HEK293 (cell line): ENCODE data around the gene UQCR11.

Source experiments
- CTCF ChIP-seq: fragments of 450-650 bp; formaldehyde crosslinking; IDR thresholded peaks from 2 replicates; pipeline ENCODE4 v1.5.1; 2016; ENCODE audit warnings: missing biosample characterization, missing genetic modification characterization
- GLIS1 ChIP-seq: fragments of 450-650 bp; formaldehyde crosslinking; IDR thresholded peaks from 2 replicates; pipeline ENCODE4 v1.5.1; 2016; ENCODE audit warnings: missing biosample characterization, missing genetic modification characterization
- HOXC10 ChIP-seq: sonication (generic); formaldehyde crosslinking; IDR thresholded peaks from 2 replicates; pipeline ENCODE4 v1.8.1; 2023; ENCODE audit warnings: mild to moderate bottlenecking, missing genetic modification reagents
- KLF10 ChIP-seq: fragments of 450-650 bp; IDR thresholded peaks from 2 replicates; pipeline ENCODE4 v1.5.1; 2018; ENCODE audit warnings: missing biosample characterization, mild to moderate bottlenecking, missing genetic modification characterization
- MEIS1 ChIP-seq: sonication (generic); formaldehyde crosslinking; IDR thresholded peaks from 2 replicates; pipeline ENCODE4 v1.8.1; 2022; ENCODE audit warnings: missing genetic modification reagents, mild to moderate bottlenecking, borderline replicate concordance
- WT1 ChIP-seq: fragments of 450-650 bp; formaldehyde crosslinking; IDR thresholded peaks from 2 replicates; pipeline ENCODE4 v1.5.1; 2016; ENCODE audit warnings: missing biosample characterization, missing genetic modification characterization
- ZBTB44 ChIP-seq: fragments of 450-650 bp; IDR thresholded peaks from 2 replicates; pipeline ENCODE4 v1.5.1; 2018; ENCODE audit warnings: missing biosample characterization, mild to moderate bottlenecking, missing genetic modification characterization
- ZBTB8A ChIP-seq: fragments of 450-650 bp; formaldehyde crosslinking; IDR thresholded peaks from 2 replicates; pipeline ENCODE4 v1.5.1; 2016; ENCODE audit warnings: missing biosample characterization, missing genetic modification characterization
- ZFP69B ChIP-seq: fragments of 450-650 bp; formaldehyde crosslinking; IDR thresholded peaks from 2 replicates; pipeline ENCODE4 v1.5.1; 2016; ENCODE audit warnings: missing biosample characterization, missing genetic modification characterization
- ZNF16 ChIP-seq: fragments of 450-650 bp; formaldehyde crosslinking; IDR thresholded peaks from 2 replicates; pipeline ENCODE4 v1.5.1; 2016; ENCODE audit warnings: low read depth, missing biosample characterization, missing genetic modification characterization
- ZNF19 ChIP-seq: fragments of 450-650 bp; formaldehyde crosslinking; IDR thresholded peaks from 2 replicates; pipeline ENCODE4; 2016; ENCODE audit warnings: missing biosample characterization, missing genetic modification characterization, low read depth
- ZNF2 ChIP-seq: fragments of 450-650 bp; formaldehyde crosslinking; IDR thresholded peaks from 2 replicates; pipeline ENCODE4 v1.5.1; 2016; ENCODE audit warnings: missing biosample characterization, missing genetic modification characterization
- ZNF223 ChIP-seq: fragments of 450-650 bp; formaldehyde crosslinking; IDR thresholded peaks from 2 replicates; pipeline ENCODE4 v1.5.1; 2016; ENCODE audit warnings: missing biosample characterization, missing genetic modification characterization
- ZNF341 ChIP-seq: fragments of 450-650 bp; formaldehyde crosslinking; IDR thresholded peaks from 2 replicates; pipeline ENCODE4; 2016; ENCODE audit warnings: low read depth, missing biosample characterization, missing genetic modification characterization
- ZNF37A ChIP-seq: fragments of 450-650 bp; IDR thresholded peaks from 2 replicates; pipeline ENCODE4 v1.5.1; 2018; ENCODE audit warnings: missing biosample characterization, missing genetic modification characterization
- ZNF394 ChIP-seq: fragments of 450-650 bp; formaldehyde crosslinking; IDR thresholded peaks from 2 replicates; pipeline ENCODE4 v1.5.1; 2016; ENCODE audit warnings: missing biosample characterization, missing genetic modification characterization, mild to moderate bottlenecking, moderate library complexity, borderline replicate concordance
- ZNF416 ChIP-seq: fragments of 450-650 bp; formaldehyde crosslinking; IDR thresholded peaks from 2 replicates; pipeline ENCODE4 v1.5.1; 2016; ENCODE audit warnings: missing biosample characterization, missing genetic modification characterization
- ZNF623 ChIP-seq: fragments of 450-650 bp; formaldehyde crosslinking; IDR thresholded peaks from 2 replicates; pipeline ENCODE4 v1.5.1; 2016; ENCODE audit warnings: missing biosample characterization, missing genetic modification characterization
- ZNF670 ChIP-seq: fragments of 450-650 bp; formaldehyde crosslinking; IDR thresholded peaks from 2 replicates; pipeline ENCODE4 v1.5.1; 2016; ENCODE audit warnings: missing biosample characterization, missing genetic modification characterization, low read depth
- ZNF768 ChIP-seq: fragments of 450-650 bp; formaldehyde crosslinking; IDR thresholded peaks from 2 replicates; pipeline ENCODE4 v1.5.1; 2018; ENCODE audit warnings: missing biosample characterization, mild to moderate bottlenecking, missing genetic modification characterization
- ZSCAN16 ChIP-seq: fragments of 450-650 bp; formaldehyde crosslinking; IDR thresholded peaks from 2 replicates; pipeline ENCODE4 v1.5.1; 2016; ENCODE audit warnings: missing biosample characterization, missing genetic modification characterization
- ZSCAN18 ChIP-seq: fragments of 450-650 bp; formaldehyde crosslinking; IDR thresholded peaks from 2 replicates; pipeline ENCODE4 v1.5.1; 2016; ENCODE audit warnings: missing biosample characterization, missing genetic modification characterization
- ZSCAN5A ChIP-seq: fragments of 450-650 bp; formaldehyde crosslinking; IDR thresholded peaks from 2 replicates; pipeline ENCODE4 v1.5.1; 2016; ENCODE audit warnings: missing biosample characterization, missing genetic modification characterization
- ZXDB ChIP-seq: fragments of 450-650 bp; formaldehyde crosslinking; IDR thresholded peaks from 2 replicates; pipeline ENCODE4 v1.5.1; 2016; ENCODE audit warnings: missing biosample characterization, missing genetic modification characterization
- TF ChIP-seq, protein P1 (sequence below): fragments of 450-650 bp; formaldehyde crosslinking; IDR thresholded peaks from 2 replicates; pipeline ENCODE4 v1.5.1; 2016; ENCODE audit warnings: missing biosample characterization, missing genetic modification characterization
- TF ChIP-seq, protein P2 (sequence below): fragments of 450-650 bp; formaldehyde crosslinking; IDR thresholded peaks from 2 replicates; pipeline ENCODE4 v1.5.1; 2016; ENCODE audit warnings: missing biosample characterization, missing genetic modification characterization
- TF ChIP-seq, protein P3 (sequence below): fragments of 450-650 bp; formaldehyde crosslinking; IDR thresholded peaks from 2 replicates; pipeline ENCODE4 v1.5.1; 2016; ENCODE audit warnings: missing biosample characterization, missing genetic modification characterization

Gene UQCR11

GRCh38 chr19:1568320-1569019 lies 36.8 kb downstream of the UQCR11 start, which contains the start of gene MEX3D (continued):
- TF ChIP-seq ZNF670 (no peak), GLIS1 (tag by site-specific recombination) (no peak), MEIS1 (CRISPR knock-in tag) (no peak), CTCF (tag by site-specific recombination) (no peak), ZNF623 (no peak), ZFP69B (peak; percentile 51; the same call in 1 of the 2 replicates), KLF10 (tag by site-specific recombination) (peak; percentile 59; the same call in 1 of the 2 replicates), WT1 (tag by site-specific recombination) (peak; percentile 19; the same call in 1 of the 2 replicates), ZNF37A (tag by site-specific recombination) (no peak), ZBTB44 (tag by site-specific recombination) (no peak), ZNF223 (tag by site-specific recombination) (no peak), ZXDB (tag by site-specific recombination) (peak; percentile 65), ZNF394 (tag by site-specific recombination) (no peak), ZNF16 (tag by site-specific recombination) (no peak), ZNF341 (no peak), ZSCAN18 (no peak), ZSCAN5A (tag by site-specific recombination) (no peak), ZNF768 (tag by site-specific recombination) (no peak), ZNF2 (no peak), ZNF19 (tag by site-specific recombination) (no peak), HOXC10 (CRISPR knock-in tag) (no peak), ZNF416 (tag by site-specific recombination) (no peak), ZSCAN16 (tag by site-specific recombination) (no peak), ZBTB8A (tag by site-specific recombination) (peak; percentile 65)
- TF ChIP-seq, protein P1, sequence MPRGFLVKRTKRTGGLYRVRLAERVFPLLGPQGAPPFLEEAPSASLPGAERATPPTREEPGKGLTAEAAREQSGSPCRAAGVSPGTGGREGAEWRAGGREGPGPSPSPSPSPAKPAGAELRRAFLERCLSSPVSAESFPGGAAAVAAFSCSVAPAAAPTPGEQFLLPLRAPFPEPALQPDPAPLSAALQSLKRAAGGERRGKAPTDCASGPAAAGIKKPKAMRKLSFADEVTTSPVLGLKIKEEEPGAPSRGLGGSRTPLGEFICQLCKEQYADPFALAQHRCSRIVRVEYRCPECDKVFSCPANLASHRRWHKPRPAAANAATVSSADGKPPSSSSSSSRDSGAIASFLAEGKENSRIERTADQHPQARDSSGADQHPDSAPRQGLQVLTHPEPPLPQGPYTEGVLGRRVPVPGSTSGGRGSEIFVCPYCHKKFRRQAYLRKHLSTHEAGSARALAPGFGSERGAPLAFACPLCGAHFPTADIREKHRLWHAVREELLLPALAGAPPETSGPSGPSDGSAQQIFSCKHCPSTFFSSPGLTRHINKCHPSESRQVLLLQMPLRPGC (tag by site-specific recombination), result no peak
- TF ChIP-seq, protein P2, sequence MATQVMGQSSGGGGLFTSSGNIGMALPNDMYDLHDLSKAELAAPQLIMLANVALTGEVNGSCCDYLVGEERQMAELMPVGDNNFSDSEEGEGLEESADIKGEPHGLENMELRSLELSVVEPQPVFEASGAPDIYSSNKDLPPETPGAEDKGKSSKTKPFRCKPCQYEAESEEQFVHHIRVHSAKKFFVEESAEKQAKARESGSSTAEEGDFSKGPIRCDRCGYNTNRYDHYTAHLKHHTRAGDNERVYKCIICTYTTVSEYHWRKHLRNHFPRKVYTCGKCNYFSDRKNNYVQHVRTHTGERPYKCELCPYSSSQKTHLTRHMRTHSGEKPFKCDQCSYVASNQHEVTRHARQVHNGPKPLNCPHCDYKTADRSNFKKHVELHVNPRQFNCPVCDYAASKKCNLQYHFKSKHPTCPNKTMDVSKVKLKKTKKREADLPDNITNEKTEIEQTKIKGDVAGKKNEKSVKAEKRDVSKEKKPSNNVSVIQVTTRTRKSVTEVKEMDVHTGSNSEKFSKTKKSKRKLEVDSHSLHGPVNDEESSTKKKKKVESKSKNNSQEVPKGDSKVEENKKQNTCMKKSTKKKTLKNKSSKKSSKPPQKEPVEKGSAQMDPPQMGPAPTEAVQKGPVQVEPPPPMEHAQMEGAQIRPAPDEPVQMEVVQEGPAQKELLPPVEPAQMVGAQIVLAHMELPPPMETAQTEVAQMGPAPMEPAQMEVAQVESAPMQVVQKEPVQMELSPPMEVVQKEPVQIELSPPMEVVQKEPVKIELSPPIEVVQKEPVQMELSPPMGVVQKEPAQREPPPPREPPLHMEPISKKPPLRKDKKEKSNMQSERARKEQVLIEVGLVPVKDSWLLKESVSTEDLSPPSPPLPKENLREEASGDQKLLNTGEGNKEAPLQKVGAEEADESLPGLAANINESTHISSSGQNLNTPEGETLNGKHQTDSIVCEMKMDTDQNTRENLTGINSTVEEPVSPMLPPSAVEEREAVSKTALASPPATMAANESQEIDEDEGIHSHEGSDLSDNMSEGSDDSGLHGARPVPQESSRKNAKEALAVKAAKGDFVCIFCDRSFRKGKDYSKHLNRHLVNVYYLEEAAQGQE (tag by site-specific recombination), result peak; percentile 75
- TF ChIP-seq, protein P3, sequence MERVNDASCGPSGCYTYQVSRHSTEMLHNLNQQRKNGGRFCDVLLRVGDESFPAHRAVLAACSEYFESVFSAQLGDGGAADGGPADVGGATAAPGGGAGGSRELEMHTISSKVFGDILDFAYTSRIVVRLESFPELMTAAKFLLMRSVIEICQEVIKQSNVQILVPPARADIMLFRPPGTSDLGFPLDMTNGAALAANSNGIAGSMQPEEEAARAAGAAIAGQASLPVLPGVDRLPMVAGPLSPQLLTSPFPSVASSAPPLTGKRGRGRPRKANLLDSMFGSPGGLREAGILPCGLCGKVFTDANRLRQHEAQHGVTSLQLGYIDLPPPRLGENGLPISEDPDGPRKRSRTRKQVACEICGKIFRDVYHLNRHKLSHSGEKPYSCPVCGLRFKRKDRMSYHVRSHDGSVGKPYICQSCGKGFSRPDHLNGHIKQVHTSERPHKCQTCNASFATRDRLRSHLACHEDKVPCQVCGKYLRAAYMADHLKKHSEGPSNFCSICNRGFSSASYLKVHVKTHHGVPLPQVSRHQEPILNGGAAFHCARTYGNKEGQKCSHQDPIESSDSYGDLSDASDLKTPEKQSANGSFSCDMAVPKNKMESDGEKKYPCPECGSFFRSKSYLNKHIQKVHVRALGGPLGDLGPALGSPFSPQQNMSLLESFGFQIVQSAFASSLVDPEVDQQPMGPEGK (tag by site-specific recombination), result peak; percentile 50
